Muscle of arm (tissue), 12 donors: Measurements from ENCODE around the gene AGBL1. TPM values are rescaled to one million over a fixed set of nuclear protein-coding genes. Genes with fewer than 3 reads are reported as not detected.
"Not testable (repeated sequence)": the region's sequence is repeated elsewhere in the genome, so short reads cannot be mapped to it uniquely, and the experiment has no call there.

Experiments
- DNase-seq: peaks from one replicate; pipeline ENCODE4 v3.0.0-alpha.2; 2013
- polyA plus RNA-seq, 12 donors: library from polyadenylated mRNA; unstranded; fragments of 120-200 nt; gene quantifications; one replicate each; pipeline ENCODE4 v1.2.1, GENCODE V29; 2013; ENCODE audit not compliant: insufficient read length in 12 of 12

The AGBL1 gene
- polyA plus RNA-seq, 12 donors = 3.0 to 30.7 (median 18.7) TPM; not detected in 1

- DNase-seq = no peak
These were observed 791.2 kb downstream of the AGBL1 start for GRCh38 chr15:86870846-86871245.

DNA sequence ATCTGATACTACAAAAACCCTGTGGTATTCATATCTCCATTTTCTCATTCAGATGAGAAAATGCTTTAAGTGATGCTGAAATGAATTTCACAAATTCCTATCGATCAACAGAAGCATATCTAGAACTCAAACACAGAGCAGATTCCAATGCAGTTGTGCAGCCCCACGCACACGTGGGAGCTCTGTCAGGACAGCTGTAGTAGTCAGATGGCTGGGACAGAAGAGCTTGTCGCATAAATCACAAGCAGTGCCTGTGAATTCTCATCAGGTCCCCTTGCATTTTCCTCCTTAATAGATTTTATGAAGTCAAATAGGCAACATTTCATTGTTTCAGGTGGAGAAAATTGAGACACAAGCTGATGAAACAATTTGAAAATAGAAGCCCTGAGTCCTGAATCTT is 792.3 kb downstream of the AGBL1 start:
- DNase-seq = no peak

DNA sequence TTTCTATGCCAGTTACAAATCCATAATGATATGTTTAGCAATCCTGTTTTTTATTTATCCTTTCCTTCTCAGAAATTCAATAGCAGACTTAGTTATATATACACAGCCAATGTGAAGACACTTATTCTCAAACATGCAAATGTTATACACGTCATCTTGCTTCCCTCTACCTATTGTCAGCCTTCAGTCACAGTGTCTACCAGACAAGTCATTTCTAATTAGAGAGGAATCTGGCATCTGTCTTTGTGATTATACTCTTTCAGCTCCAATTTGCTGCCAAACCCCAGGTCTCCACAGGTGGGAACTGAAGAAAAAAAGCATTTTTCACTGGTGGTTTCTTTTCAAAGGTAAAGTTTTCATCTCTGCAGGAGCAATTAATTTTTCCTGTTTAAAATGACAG is 793.1 kb downstream of the AGBL1 start:
- no peak for DNase-seq

GRCh38 chr15:86875067-86875466 is 795.4 kb downstream of the AGBL1 start:
- DNase-seq = no peak

- no peak for DNase-seq
These were observed 796.8 kb downstream of the AGBL1 start for GRCh38 chr15:86876387-86876944.

DNA sequence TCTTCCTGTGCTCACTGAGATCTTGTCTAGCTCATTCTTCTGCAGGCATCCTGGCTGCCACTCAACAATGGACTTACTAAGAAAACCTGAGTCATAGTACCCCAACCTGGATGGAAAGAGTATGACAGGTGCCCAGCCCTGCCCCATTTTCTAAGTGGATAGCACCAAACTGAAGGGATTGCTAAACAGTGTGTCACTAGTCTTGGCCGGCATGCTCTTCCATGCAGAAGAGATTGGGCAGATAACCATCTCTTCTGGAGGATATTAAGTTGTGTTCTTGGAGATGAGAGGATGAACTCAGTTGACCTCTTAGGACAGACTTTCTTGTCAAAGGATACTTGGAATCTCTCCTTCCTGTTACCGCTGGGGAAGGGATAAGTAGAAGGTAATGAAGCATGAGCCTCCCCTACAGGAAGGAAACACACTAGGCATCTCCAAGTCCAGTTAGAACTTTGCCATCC is 797.5 kb downstream of the AGBL1 start:
- DNase-seq = no peak

DNA sequence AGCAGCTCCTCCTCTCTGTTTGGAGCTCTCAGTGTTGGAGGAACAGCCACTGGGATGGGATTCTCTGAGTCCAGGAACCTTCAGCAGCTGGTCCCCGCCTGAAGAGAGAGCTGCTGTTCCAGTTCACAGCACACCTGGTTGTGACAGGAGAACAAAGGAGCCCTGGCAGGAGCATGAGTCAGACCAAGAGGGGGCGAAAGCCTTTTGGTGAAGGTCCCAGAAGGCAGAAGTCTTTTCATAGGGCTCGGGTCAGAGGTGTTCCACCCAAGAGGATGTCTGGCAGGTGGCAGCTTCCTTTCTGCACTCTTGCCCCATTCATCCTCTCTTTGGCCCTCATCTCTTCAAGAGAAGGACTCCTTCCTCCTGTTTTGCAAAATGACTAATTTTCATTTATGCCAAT is 799.2 kb downstream of the AGBL1 start:
- not testable (repeated sequence) for DNase-seq

DNA sequence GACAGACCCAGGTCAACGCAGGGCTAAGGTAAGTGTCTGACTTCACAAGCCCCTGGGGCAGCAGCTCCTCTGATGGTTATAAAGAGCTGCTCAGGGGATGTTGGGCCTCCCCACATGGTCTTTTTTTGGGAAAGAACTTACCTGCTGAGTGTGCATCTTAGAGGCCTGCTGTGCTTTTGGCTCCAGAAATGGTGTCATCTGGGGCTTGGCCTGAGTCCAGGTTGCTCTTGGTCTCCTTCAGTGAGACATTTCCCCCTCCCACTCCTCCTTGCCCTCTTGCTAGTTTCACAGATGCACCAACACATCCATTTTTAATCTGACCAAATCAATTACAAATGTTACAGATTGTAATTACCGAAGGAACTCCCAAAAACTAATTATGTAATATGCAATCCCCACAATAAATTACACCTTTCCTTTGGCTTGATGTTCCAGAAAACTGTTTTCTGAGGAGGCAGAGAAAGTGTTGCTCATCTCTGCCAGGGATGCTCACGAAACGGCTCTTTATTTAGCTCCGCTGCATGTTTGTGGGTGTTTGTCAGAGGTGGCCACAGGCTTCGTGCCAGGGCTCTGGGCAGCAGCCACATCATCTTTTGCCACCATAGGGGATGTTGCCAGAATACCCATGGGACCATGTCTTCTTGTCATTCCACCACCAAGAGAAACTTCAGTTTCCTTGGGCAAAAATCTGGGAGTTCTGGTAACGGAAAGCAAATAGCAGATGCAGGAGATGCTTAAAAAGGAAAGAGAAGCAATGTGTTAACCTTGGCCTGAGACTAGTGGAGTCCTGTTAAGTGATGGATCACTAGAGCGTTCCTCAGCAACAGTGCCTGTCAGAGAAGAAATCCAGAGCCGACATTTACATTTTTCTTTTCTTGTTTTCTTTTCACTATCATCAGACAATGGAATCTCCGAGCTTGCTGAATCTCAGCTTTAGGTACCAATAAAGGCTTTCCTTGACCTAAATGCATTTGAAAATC is 799.9 kb downstream of the AGBL1 start:
- DNase-seq = no peak

GRCh38 chr15:86885616-86886015 is 805.9 kb downstream of the AGBL1 start:
- no peak for DNase-seq

DNA sequence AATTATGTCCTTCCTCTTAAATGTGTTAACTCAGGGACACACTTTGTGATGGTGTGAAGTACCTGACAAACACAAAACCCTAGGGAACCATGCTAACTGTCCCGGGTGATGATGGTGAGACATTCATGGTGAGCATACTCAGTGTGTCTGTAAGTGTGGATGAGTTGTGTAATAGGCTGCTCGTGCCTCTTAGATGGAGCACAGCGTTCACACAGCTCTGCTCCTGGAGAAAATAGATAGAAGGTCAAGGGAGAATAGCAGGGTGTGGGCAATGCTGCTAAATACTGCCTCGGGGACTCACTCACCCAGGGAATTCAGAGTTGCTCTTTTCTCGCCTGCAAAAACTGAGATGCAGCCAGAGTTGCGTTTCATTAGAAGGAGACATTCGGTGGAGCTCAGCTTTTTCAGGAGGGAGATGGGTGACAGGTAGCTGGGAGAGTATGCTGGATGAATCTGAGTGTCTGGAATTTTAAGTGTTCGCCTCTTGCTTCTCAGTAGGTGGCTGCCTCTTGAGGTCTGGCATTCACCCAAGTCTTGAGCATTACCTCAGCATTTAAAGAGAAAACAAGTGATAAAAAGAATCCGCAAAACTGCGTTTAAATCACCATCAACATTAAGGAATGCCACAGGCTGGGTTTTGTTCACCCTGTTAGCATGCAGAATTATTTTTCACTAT is 813.2 kb downstream of the AGBL1 start:
- no peak for DNase-seq

DNA sequence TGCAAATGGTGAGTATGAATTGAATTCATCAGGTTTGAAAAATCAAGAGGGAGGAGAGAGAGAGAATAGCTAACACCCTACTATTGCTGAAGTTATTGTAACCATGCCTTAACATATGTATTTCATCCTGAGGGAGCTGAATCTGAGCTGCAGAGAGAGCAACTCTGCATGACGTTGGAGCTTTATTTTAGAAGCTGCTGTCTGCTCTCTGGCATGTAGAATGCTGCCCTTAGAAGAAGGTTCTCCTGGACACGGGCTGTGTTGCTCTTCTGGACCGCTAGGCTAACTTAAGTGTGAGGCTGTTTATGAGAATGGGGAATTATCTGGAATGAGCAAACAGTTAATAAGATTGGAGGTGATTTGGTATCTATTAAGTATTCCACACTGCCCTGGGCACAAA is 814.6 kb downstream of the AGBL1 start:
- no peak for DNase-seq

DNA sequence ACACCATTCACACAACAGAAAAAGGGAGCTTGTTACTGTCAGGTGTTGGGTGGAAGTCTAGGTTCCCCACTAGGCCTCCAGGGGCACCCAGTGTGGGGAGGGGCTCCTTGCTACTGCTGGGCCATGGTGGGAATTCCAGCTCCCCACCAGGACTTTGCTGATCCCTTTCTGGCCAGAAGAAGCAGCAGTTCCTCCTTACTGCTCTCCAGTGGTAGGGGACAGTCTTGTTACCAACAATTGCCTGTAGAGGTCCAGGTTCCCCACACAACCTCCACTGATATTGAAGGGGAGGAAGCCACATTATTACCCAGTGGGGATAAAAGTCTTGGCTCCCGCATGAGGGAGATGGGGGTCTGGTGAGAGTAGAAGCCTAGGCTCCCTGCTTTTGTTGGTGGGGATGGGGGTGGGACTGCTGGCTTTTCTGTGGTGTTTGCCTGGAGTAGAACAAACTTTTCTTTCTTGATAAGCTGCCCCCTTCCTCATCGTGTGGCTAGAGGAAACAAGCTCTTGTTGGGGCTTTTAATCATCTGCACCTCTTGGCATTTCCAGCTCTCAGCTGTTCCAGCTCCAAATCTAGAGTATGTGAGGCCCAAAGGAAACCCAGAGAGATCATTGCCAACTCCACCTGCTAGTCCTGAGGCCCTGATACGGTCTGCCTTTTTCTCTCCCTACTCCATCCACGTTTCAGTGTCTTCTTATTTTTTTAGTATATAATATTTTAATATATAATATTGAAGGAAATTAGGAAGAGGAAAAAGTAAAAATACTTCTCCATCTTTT is 824.2 kb downstream of the AGBL1 start:
- DNase-seq = no peak

DNA sequence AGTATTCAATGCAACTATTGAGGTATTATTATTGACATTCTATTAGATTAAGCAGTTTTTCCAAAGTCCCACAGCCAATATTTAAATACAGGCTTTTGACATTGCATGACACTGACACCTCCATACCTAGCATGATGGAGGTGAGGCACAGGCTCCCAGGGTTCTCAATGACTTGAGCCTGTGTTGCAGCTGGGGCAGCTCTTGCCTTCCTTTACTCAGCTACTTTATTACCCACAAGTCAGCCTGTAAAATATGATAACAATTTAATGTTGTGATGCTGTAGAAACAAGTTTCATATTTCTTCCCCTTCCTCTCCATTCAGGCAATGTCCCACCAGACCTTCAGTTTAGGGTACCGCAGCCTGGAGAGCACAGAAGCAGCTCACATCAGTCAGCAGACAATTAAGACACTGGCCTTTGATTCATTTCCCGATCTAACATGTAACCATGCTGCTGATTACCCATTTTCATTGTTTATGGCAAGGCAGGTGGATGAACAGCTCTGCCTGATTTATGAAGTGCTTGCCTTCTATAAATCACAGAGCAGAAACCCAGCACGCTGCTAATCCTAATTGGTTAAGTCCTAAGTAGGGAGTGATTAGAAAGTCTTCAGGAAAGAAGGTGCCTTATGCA is 826.1 kb downstream of the AGBL1 start:
- DNase-seq = no peak

DNA sequence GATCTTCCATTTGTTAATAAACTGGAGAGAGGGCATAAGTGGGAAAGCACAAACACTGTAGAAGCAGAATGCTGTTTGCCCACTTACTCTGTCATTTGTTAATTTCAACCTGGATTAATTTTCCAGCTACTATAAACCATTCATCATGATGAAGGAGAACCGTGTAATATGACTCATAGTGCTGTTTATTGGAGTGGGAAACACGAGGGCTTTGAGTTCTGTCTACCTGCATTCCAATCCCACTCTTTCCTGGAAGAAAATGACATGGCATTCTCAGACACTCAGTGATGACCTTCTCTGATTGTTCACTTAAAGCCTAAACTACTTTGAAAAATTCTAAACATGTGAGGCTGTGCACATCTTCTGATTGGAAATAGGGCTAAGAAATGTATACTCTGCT is 826.7 kb downstream of the AGBL1 start:
- DNase-seq = no peak

DNA sequence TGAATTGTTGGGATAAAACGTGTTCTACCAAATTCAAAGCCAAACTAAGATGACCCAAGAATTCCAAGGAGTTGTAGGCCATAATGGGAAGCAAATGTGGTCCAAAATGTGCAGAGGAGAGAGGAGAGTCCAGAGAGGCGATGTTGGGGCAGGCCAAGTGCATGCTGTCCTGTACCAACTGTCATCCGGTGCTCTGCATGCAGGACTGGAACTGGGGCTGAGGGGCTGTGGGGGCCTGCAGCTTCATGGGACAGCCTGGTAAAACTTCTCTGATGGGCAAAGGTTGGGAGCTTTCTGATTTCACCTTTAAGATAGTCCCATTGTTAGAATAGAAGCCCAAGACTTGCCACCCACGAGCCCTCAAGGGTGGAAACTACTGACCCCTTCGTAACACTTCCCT is 831.4 kb downstream of the AGBL1 start:
- no peak for DNase-seq

DNA sequence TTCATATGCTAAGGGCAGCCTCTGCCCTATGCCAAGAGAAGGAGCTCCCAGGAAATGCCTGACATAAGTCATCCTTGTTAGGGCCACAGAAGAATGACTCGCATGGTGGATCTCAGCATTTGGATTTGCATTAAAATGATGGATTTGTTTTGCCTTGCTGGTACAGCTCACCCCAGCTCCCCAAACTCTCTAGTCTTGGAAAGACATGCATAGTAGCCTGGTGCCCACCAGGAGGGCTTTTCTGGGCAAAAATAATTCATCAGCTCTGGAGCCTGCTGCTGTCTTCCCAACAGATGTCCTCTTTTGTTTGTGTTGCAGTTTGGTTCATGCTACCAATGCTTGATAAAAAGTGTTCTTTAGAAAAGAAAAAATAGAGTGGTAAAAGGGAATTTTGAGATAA is 833.0 kb downstream of the AGBL1 start:
- no peak for DNase-seq

GRCh38 chr15:86915811-86916331 is 836.2 kb downstream of the AGBL1 start:
- peak; percentile 25 for DNase-seq

DNA sequence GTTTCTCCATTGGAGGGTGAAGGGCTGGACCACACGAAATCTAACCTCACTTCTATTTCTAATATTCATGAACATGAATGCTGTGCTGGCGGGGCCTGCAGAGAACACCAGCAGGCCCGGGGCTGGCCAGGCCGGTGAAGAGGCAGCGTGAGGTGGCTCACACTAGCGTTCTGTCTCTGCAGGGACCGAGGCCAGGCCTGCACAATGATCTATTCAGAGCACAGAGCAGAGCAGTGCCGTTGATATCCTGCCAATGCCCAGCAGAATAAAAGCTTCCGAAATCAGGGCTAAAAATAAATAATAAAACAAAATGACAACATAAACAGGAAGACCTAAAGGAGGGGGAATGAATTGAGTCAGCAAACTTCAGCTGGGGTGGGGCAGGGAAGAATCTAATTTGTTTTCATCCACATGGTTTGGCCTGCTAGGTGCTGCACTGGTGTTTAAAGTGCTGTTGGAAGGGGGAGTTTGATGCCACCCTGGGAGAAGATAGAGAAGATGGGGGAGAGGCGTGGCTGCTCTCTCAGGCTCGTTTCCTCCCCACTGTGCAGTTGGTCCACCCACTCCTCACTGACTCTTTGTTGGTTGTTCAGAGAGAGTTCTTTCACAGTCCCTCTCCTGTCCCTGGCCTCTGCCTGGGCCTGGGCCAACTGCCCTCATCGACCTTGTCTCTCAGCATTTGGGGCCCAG is 837.1 kb downstream of the AGBL1 start:
- no peak for DNase-seq

DNA sequence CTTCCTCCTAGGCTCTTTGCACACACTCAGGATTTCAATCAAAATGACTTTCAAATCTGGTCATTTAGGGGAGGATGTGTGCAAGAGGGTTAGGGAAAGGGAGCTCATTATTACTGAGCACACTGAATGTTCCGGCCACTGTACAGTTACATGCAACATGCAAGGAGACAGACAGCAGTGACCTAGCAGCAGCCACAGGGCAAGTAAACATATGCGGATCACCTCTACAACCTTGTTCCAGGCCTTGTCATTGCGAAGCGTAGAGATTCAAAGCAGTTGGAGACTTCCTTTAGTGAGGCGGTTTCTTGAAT is 837.6 kb downstream of the AGBL1 start:
- no peak for DNase-seq

DNA sequence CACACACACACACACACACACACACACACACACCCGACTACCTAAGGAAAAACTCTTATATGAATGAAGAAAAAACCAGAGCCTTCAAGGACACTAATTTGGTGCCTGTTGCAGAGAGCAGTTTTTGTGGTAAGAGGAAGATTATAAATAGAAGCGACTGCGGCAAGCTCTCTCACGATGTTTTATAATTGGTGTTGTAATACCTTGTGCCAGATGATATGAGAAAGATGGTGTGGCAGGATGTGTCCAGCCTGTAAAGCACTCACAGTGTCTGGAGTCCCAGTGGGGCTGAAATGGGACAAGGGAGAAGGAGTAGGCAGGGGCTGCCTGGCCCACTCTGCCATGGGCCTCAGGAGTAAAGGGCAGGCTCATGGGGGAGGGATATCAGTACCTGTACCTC is 839.9 kb downstream of the AGBL1 start:
- DNase-seq = no peak

DNA sequence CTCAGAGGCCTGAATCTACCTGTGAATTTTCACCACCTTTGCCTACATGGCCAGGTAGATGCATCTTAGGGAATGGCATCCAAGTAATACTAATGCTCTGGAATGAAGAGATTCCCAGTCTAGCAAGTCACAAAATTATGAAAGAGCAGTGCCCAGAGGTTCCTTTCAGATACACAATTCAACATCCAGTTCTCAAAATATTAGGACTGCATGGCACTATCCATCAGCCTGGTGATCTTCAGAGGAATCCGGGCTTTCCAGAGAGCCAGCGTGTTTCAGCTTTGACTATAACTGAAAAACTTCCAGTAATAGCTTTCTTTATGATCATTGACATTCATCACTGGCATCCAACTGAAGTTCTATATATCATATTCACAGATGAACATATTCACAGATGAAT is 849.8 kb downstream of the AGBL1 start:
- no peak for DNase-seq
